Gastroesophageal sphincter (tissue), 4 donors: ENCODE measurements around the gene ZNF142. TPM values are rescaled to one million over a fixed set of nuclear protein-coding genes. Genes with fewer than 3 reads are reported as not detected.
A peak's percentile ranks its signal among the peaks of the same experiment; 100 is the strongest.

Source experiments
- ATAC-seq: fragments of 150-250 bp; one replicate; pipeline ENCODE4 v1.9.1; 2016; ENCODE audit warnings: mild to moderate bottlenecking, moderate library complexity
- H3K27ac ChIP-seq, 4 donors: fragments of 200-600 bp; sonication (generic) in 3 of 4; 1 replicate in 3 of 4; 2 replicates in 1 of 4; pipeline ENCODE4 v1.5.1; 2016 to 2019
- H3K27me3 ChIP-seq: fragments of 200-600 bp; sonication (generic); one replicate; pipeline ENCODE4 v1.5.1; 2019
- H3K36me3 ChIP-seq, 2 donors: fragments of 200-600 bp; sonication (generic); one replicate each; pipeline ENCODE4 v1.5.1; 2019; ENCODE audit warnings: control low read depth in 1 of 2
- H3K4me1 ChIP-seq, 3 donors: fragments of 200-600 bp; sonication (generic); 1 replicate in 2 of 3; 2 replicates in 1 of 3; pipeline ENCODE4 v1.5.1; 2016 to 2019; ENCODE audit warnings: control low read depth in 2 of 3
- H3K4me3 ChIP-seq, 2 donors: fragments of 200-600 bp; sonication (generic); one replicate each; pipeline ENCODE4 v1.5.1; 2019; ENCODE audit warnings: mild to moderate bottlenecking in 1 of 2, moderate library complexity in 1 of 2
- H3K9me3 ChIP-seq, 3 donors: fragments of 200-600 bp; sonication (generic); one replicate each; pipeline ENCODE4 v1.5.1; 2017 to 2019; ENCODE audit warnings: control low read depth in 2 of 3
- EP300 ChIP-seq: sonication (generic); formaldehyde crosslinking; IDR thresholded peaks from one replicate; pipeline ENCODE4 v1.6.1; 2017; ENCODE audit warnings: antibody characterized with exemption, mild to moderate bottlenecking
- POLR2A ChIP-seq, 2 donors: fragments of 450-650 bp; IDR thresholded peaks; one replicate each; pipeline ENCODE4 v1.6.1; 2017; ENCODE audit warnings: antibody characterized with exemption in 2 of 2, mild to moderate bottlenecking in 2 of 2, moderate library complexity in 1 of 2
- POLR2AphosphoS5 ChIP-seq: sonication (generic); formaldehyde crosslinking; IDR thresholded peaks from one replicate; pipeline ENCODE4 v1.6.1; 2017; ENCODE audit warnings: antibody characterized with exemption
- WGBS, 2 donors: methylation state at CpG; one replicate each; pipeline ENCODE4 v1.1.5; 2018; ENCODE audit warnings: low coverage in 1 of 2; 5-methylcytosine and 5-hydroxymethylcytosine counted together
- total RNA-seq, 4 donors: library from RNA; depleted of rRNA; stranded (reverse); fragments of >200 nt; gene quantifications; one replicate each; pipeline ENCODE4 v1.1.0, GENCODE V29; 2016
- TF ChIP-seq, protein P1 (sequence below), 4 experiments: fragments of 200-600 bp in 2 of 4; fragments of 450-650 bp in 2 of 4; sonication (generic) in 1 of 4; IDR thresholded peaks; one replicate each; pipeline ENCODE4 v1.5.1; 2017 to 2019; ENCODE audit warnings: antibody characterized with exemption in 4 of 4, mild to moderate bottlenecking in 2 of 4, moderate library complexity in 2 of 4

The ZNF142 gene
- total RNA-seq, 4 donors from 2014 or later: 10.8 to 33.3 (median 24.6) TPM

DNA sequence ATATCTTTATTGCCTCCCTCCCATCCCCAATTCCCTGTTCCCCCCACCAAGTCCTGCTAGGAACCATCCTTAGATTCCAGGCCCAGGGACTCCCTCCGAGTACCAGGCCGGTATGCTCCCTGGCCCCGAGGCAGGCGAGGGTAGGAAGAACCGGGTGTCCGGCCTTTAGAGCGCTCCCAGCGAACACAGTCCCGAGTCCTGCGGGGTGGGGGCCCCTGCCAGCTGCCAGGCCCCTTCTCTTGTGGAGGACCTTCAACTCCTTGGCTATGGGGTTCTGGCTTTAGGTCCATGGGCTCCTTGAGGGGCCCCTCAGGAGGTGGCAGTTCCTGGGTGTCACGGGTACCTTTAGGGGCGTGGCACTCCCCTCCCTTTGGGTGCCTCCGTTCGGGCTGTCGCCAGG, 4.5 kb upstream of the ZNF142 start:
- H3K4me3 ChIP-seq: no peak overlapping the region
- H3K27me3 ChIP-seq: no peaks in the 10 kb centered on the region
- TF ChIP-seq EP300 (no peak), POLR2A (IDR thresholded peaks at IDR 0.05) (no peak), POLR2AphosphoS5 (no peak)
- no peaks in the 10 kb centered on the region for H3K9me3 ChIP-seq
- no peak overlapping the region for H3K27ac ChIP-seq
- H3K36me3 ChIP-seq: peaks cover 0 to 76% of the 10 kb centered on the region in 2 donors
- no peak for ATAC-seq
- WGBS, 2 donors: 20% methylated on average over 1 of the region's 15 CpGs; no CpG with 5 or more reads in 1 of the 2 donors
- H3K4me1 ChIP-seq: peaks cover 0 to 13% (median 7%) of the 10 kb centered on the region in 3 donors

DNA sequence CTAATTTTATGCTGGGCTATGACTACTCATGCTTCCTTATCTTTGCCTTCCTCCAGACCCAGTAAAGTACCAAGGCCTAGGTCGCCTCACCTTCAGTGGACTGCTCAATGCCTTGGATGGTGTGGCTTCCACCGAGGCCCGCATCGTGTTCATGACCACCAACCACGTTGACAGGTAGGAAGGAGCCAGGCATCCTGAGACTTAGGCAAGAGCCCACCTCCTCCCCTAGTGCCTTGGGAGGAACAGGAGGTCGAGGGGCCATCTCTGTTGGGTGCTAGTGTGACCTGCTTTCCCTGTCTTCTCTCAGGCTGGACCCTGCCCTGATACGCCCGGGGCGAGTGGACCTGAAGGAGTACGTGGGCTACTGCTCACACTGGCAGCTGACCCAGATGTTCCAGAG, 3.4 kb upstream of the ZNF142 start:
- Histone ChIP-seq H3K36me3 (peaks cover 0 to 71% of the 10 kb centered on the region in 2 donors), H3K27ac (no peak overlapping the region), H3K27me3 (no peaks in the 10 kb centered on the region), H3K9me3 (no peaks in the 10 kb centered on the region), H3K4me1 (peaks cover 0 to 24% (median 15%) of the 10 kb centered on the region in 3 donors), H3K4me3 (no peak overlapping the region)
- ATAC-seq: no peak
- TF ChIP-seq, protein P1, sequence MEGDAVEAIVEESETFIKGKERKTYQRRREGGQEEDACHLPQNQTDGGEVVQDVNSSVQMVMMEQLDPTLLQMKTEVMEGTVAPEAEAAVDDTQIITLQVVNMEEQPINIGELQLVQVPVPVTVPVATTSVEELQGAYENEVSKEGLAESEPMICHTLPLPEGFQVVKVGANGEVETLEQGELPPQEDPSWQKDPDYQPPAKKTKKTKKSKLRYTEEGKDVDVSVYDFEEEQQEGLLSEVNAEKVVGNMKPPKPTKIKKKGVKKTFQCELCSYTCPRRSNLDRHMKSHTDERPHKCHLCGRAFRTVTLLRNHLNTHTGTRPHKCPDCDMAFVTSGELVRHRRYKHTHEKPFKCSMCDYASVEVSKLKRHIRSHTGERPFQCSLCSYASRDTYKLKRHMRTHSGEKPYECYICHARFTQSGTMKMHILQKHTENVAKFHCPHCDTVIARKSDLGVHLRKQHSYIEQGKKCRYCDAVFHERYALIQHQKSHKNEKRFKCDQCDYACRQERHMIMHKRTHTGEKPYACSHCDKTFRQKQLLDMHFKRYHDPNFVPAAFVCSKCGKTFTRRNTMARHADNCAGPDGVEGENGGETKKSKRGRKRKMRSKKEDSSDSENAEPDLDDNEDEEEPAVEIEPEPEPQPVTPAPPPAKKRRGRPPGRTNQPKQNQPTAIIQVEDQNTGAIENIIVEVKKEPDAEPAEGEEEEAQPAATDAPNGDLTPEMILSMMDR (IDR thresholded peaks at IDR 0.05): no peak
- no peak for TF ChIP-seq POLR2A (IDR thresholded peaks at IDR 0.05)
- TF ChIP-seq POLR2AphosphoS5: no peak
- TF ChIP-seq EP300: no peak
- WGBS, 2 donors: 73% methylated on average over 3 of the region's 10 CpGs; no CpG with 5 or more reads in 1 of the 2 donors

DNA sequence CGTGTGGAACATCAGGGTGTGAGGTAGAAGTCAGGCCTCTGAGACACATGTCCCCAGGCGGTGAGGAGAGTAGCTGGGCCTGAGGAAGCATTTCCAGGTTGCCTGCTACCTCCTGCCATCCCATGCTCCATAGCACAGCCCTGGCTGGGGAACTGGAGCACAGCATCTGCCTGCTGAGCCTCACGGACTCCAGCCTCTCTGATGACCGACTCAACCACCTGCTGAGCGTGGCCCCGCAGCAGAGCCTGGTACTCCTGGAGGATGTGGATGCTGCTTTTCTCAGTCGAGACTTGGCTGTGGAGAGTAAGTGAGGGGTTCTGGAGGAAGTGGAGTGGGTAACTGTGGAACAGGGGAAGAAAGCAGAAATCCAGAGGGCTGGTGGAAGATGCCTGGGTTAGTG, 3.0 kb upstream of the ZNF142 start:
- H3K27ac ChIP-seq: no peak overlapping the region
- H3K4me1 ChIP-seq: peaks cover 0 to 27% (median 15%) of the 10 kb centered on the region in 3 donors
- ATAC-seq: no peak
- no peaks in the 10 kb centered on the region for H3K9me3 ChIP-seq
- no peaks in the 10 kb centered on the region for H3K27me3 ChIP-seq
- H3K4me3 ChIP-seq: no peak overlapping the region
- H3K36me3 ChIP-seq: peaks cover 0 to 71% of the 10 kb centered on the region in 2 donors
- 40% methylated on average over 1 of the region's 7 CpGs; no CpG with 5 or more reads in 1 of the 2 donors for WGBS, 2 donors
- TF ChIP-seq, protein P1 (IDR thresholded peaks at IDR 0.05): no peak
- no peak for TF ChIP-seq POLR2AphosphoS5
- no peak for TF ChIP-seq EP300
- no peak for TF ChIP-seq POLR2A (IDR thresholded peaks at IDR 0.05)

DNA sequence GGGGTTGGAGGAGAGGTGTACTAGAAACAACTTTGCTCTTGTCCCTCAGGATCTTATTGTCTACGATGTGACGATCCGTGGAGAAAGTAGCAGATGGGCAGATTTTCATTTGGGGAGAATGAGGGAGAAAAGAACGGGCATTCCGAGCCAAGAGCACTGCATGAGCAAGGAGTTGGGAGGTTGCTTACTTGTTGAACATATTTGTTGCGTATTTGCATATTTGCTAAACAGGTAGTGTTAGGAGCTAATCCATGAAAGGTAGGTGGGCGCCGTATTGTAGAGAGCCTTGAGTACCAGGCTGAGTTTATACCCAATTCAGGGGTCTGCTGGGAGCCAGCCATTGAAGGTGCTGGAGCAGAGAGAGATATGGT, 550 bp upstream of the ZNF142 start:
- Histone ChIP-seq H3K36me3 (peaks cover 0 to 71% of the 10 kb centered on the region in 2 donors), H3K27ac (peak overlapping the region; percentile 26 to 88 (median 82)), H3K27me3 (no peaks in the 10 kb centered on the region), H3K9me3 (no peaks in the 10 kb centered on the region), H3K4me3 (peak overlapping the region; percentile 69 to 92), H3K4me1 (peaks cover 0 to 35% (median 15%) of the 10 kb centered on the region in 3 donors)
- 10 to 13% methylated on average over 2 to 8 of the region's 8 CpGs for WGBS, 2 donors
- ATAC-seq: no peak
- TF ChIP-seq, protein P1 (IDR thresholded peaks at IDR 0.05): no peak
- TF ChIP-seq POLR2A (IDR thresholded peaks at IDR 0.05) (no peak), POLR2AphosphoS5 (no peak), EP300 (no peak)

DNA sequence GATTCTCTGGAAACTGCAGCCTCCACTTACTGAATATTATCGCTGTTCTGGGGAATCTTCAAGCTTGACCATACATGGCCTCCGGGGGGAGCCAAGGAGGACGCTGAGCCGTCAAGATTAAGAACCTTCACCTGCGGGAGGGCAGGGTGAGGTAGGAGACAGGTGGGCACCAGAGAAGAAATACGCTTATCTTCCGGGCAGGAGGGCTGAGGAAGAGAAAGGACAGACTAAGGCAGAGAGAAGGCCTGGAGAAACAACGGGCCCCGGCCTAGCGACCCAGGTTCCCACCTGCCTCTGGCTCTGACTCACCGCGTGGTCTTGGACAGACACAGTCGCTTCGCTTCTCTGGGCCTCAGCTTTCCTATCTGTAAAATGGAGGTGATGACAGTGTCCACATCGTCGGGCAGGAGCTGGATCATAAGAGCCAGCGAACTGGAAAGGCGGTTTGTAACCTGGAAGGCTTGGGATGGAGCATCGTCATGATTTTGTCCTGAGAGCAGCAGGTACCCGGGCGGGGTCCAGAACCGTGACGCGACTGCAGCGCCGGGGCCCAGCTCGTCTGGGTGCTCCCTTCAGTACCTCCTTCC, 659 bp downstream of the ZNF142 start:
- peak overlapping the region; percentile 69 to 92 for H3K4me3 ChIP-seq
- 2 to 5% methylated on average over 11 to 17 of the region's 27 CpGs for WGBS, 2 donors
- peaks cover 0 to 71% of the 10 kb centered on the region in 2 donors for H3K36me3 ChIP-seq
- no peak for ATAC-seq
- peak overlapping the region; percentile 14 to 88 (median 82) for H3K27ac ChIP-seq
- peaks cover 0 to 35% (median 15%) of the 10 kb centered on the region in 3 donors for H3K4me1 ChIP-seq
- H3K9me3 ChIP-seq: no peaks in the 10 kb centered on the region
- no peaks in the 10 kb centered on the region for H3K27me3 ChIP-seq
- no peak for TF ChIP-seq POLR2AphosphoS5

DNA sequence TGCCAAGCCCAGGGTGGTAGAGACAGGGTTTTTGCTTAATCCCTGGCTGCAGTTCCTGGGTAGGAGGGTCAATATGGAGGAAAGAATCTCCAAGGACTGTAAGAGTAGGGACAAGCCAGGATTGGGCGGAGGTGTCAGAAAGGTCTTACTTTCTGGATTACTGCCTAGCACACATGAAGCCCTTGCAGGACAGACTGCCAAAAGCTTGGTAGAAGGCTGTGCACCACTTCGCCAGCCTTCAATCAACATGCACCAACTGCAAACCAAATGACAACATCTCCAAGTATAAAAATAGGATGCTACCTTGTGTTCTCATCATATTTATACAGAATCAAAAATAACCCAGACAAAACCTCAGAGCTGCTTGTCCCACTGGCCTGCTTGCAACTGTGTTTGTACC, 3.7 kb downstream of the ZNF142 start:
- Histone ChIP-seq H3K4me3 (no peak overlapping the region), H3K9me3 (no peaks in the 10 kb centered on the region), H3K27ac (no peak overlapping the region), H3K36me3 (peaks cover 0 to 76% of the 10 kb centered on the region in 2 donors), H3K27me3 (no peaks in the 10 kb centered on the region), H3K4me1 (peaks cover 0 to 33% (median 15%) of the 10 kb centered on the region in 3 donors)
- ATAC-seq: no peak
- TF ChIP-seq, protein P1 (IDR thresholded peaks at IDR 0.05): no peak
- TF ChIP-seq POLR2AphosphoS5: no peak
- TF ChIP-seq POLR2A (IDR thresholded peaks at IDR 0.05): no peak
- no peak for TF ChIP-seq EP300
- 80 to 90% methylated on average over 2 of the region's 2 CpGs for WGBS, 2 donors
